ENCODE measurements around the gene ALDH1L1. TPM values are rescaled to one million over a fixed set of nuclear protein-coding genes. Genes with fewer than 3 reads are reported as not detected.

ALDH1L1 gene
- total and polyA plus RNA-seq, 2 experiments from 2014 or later: 1.0 to 1.3 TPM

DNA sequence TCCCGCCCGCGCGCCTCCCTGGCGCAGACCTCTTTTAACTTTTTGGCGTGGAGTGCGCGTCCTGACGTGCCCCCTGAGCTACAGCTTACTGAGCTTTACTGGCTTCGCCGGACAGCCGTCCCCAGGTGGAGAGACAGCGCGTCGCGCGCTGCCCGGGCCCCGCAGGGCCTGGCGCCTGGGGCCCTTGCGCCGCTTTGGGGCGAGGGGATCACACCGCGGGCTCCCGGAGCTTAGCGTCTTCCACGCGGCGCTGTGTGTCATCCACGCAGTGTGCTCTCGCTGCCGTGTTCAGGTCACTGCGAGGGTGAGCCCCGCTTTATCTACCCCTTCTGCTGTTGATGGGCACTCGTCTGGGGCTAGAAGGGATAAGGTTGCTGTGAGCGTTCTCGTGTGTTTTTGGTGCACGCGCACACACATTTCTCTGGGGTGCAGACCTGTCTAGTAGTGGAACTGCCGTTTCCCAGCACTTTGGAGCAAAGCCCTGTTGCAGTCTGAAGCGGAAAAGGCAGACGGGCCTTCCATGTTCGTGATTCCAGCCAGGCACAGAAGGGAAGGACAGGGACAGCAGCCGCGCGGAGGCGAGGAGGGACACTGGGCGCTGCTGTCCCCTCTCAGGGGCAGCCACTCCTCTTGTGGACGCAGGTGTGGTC is 33.1 kb upstream of the ALDH1L1 start:
- peaks cover 28% of the 10 kb centered on the region for H3K27me3 ChIP-seq (ENCODE audit: insufficient read depth)
- no peaks in the 10 kb centered on the region for H3K36me3 ChIP-seq (ENCODE audit: insufficient read depth)
- Mint-ChIP-seq H3K36me3 (ENCODE audit: low read depth) (no peaks in the 10 kb centered on the region; the same call in 2 of the 3 replicates), H3K27me3 (ENCODE audit: insufficient read depth, low read depth, poor library complexity) (peaks cover 27% of the 10 kb centered on the region), H3K4me1 (peaks cover 20% of the 10 kb centered on the region), H3K27ac (no peak overlapping the region), H3K4me3 (peak overlapping the region; percentile 73), H3K9me3 (no peaks in the 10 kb centered on the region)
- peaks cover 10% of the 10 kb centered on the region; the same call in 1 of the 2 replicates for H3K9me2 ChIP-seq (ENCODE audit: insufficient read depth)
- peak overlapping the region; percentile 98 for H2AFZ ChIP-seq
- H4K20me1 ChIP-seq (replicated peaks; ENCODE audit: insufficient read depth): no peaks in the 10 kb centered on the region
- no peak overlapping the region for H3K27ac ChIP-seq (ENCODE audit: low read depth)
- peak overlapping the region; percentile 76 for H3K4me2 ChIP-seq
- TF ChIP-seq, protein P1, sequence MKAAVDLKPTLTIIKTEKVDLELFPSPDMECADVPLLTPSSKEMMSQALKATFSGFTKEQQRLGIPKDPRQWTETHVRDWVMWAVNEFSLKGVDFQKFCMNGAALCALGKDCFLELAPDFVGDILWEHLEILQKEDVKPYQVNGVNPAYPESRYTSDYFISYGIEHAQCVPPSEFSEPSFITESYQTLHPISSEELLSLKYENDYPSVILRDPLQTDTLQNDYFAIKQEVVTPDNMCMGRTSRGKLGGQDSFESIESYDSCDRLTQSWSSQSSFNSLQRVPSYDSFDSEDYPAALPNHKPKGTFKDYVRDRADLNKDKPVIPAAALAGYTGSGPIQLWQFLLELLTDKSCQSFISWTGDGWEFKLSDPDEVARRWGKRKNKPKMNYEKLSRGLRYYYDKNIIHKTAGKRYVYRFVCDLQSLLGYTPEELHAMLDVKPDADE (IDR thresholded peaks at IDR 0.05): 0 out of 2 replicates have a peak, but pooled peaks have one; percentile 11
- TF ChIP-seq EZH2 (IDR thresholded peaks at IDR 0.05; ENCODE audit: low read depth, unreplicated experiment): no peak
- no peaks in the 10 kb centered on the region for H3F3A ChIP-seq (replicated peaks; ENCODE audit: low read depth)
- DNase-seq (ENCODE audit: low spot score) (peak; percentile 10), ATAC-seq (peak; percentile 72; the same call in 2 of the 3 replicates)
- H3K79me2 ChIP-seq (replicated peaks; ENCODE audit: insufficient read depth): no peaks in the 10 kb centered on the region
- peak overlapping the region; percentile 64 for H3K4me3 ChIP-seq
- peaks cover 12% of the 10 kb centered on the region for H3K4me1 ChIP-seq (ENCODE audit: insufficient read depth)

DNA sequence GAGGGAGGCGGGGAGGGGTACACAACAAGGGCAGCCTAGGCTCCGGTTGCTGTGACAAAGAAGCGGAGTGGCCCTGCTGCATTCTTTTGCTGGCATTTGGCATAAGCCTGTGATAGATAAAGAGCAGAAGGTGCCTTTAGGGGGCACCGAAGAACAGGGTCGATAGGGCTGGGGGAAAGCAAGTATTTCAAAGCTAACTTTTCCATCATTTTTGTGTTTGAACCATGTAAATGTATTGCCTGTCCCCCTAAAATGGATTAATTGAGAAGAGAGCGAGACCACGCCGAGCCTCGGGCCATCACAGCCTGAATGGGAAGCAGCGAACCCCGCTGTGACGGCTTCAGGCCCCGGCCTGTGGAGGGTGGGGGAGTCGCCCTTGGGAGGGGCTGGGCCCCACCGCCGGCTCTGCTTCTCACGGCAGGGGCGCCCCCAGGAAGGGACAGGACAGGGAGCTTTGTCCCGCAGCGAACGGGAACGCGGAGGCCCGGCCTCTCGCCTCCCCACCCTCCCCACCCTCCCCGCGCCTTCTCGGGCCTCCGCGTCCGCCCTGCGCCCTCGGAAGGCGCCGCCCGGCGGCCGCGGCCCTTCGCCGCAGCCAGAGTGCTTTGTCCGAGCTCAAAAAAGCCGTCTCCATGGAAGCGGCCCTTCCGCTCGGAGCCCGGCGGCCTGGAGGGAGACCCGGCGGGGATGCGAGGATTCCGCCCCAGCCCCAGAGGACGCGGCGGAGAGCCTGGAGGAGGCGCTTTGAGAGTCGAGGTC is 32.4 kb upstream of the ALDH1L1 start:
- H3K36me3 Mint-ChIP-seq (ENCODE audit: low read depth): no peaks in the 10 kb centered on the region; the same call in 2 of the 3 replicates
- H3K27ac Mint-ChIP-seq: peak overlapping the region; percentile 67; the same call in 1 of the 2 replicates
- no peaks in the 10 kb centered on the region for H4K20me1 ChIP-seq (replicated peaks; ENCODE audit: insufficient read depth)
- H3F3A ChIP-seq (replicated peaks; ENCODE audit: low read depth): no peaks in the 10 kb centered on the region
- H3K4me1 ChIP-seq (ENCODE audit: insufficient read depth): peaks cover 12% of the 10 kb centered on the region
- no peaks in the 10 kb centered on the region for H3K79me2 ChIP-seq (replicated peaks; ENCODE audit: insufficient read depth)
- H3K4me3 Mint-ChIP-seq: peak overlapping the region; percentile 83
- TF ChIP-seq EZH2phosphoT487 (IDR thresholded peaks at IDR 0.05; ENCODE audit: unreplicated experiment): no peak
- TF ChIP-seq POLR2AphosphoS5 (IDR thresholded peaks at IDR 0.05; ENCODE audit: low read depth): peak; percentile 18; the same call in 1 of the 2 replicates
- TF ChIP-seq, protein P2, sequence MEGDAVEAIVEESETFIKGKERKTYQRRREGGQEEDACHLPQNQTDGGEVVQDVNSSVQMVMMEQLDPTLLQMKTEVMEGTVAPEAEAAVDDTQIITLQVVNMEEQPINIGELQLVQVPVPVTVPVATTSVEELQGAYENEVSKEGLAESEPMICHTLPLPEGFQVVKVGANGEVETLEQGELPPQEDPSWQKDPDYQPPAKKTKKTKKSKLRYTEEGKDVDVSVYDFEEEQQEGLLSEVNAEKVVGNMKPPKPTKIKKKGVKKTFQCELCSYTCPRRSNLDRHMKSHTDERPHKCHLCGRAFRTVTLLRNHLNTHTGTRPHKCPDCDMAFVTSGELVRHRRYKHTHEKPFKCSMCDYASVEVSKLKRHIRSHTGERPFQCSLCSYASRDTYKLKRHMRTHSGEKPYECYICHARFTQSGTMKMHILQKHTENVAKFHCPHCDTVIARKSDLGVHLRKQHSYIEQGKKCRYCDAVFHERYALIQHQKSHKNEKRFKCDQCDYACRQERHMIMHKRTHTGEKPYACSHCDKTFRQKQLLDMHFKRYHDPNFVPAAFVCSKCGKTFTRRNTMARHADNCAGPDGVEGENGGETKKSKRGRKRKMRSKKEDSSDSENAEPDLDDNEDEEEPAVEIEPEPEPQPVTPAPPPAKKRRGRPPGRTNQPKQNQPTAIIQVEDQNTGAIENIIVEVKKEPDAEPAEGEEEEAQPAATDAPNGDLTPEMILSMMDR (conservative IDR thresholded peaks at IDR 0.05; ENCODE audit: low read depth in 2 of 2): peak; percentile 17 to 58; a peak in 3 of 4 replicates
- peaks cover 20% of the 10 kb centered on the region for H3K4me1 Mint-ChIP-seq
- no peak overlapping the region for H3K27ac ChIP-seq (ENCODE audit: low read depth)
- H3K9me2 ChIP-seq (ENCODE audit: insufficient read depth): peaks cover 15% of the 10 kb centered on the region; the same call in 1 of the 2 replicates
- peak overlapping the region; percentile 76 for H3K4me2 ChIP-seq
- peak overlapping the region; percentile 98 for H2AFZ ChIP-seq
- peaks cover 27% of the 10 kb centered on the region for H3K27me3 Mint-ChIP-seq (ENCODE audit: insufficient read depth, low read depth, poor library complexity)
- DNase-seq (ENCODE audit: low spot score): peak; percentile 88
- H3K9me3 Mint-ChIP-seq: no peaks in the 10 kb centered on the region
- H3K36me3 ChIP-seq (ENCODE audit: insufficient read depth): no peaks in the 10 kb centered on the region
- H3K4me3 ChIP-seq: peak overlapping the region; percentile 64
- peaks cover 28% of the 10 kb centered on the region for H3K27me3 ChIP-seq (ENCODE audit: insufficient read depth)
- ATAC-seq: peak; percentile 89
